Peyer's patch (tissue), 4 donors: Measurements from ENCODE around the gene NECAB3. TPM values are rescaled to one million over a fixed set of nuclear protein-coding genes. Genes with fewer than 3 reads are reported as not detected.
A peak's percentile ranks its signal among the peaks of the same experiment; 100 is the strongest.

ENCODE experiments used
- DNase-seq, 3 donors: peaks; one replicate each; pipeline ENCODE4 v3.0.0-alpha.2; 2017 to 2019
- H3K27ac ChIP-seq, 4 donors: fragments of 200-600 bp; sonication (generic); one replicate each; pipeline ENCODE4 v1.5.1; 2016 to 2019
- H3K27me3 ChIP-seq, 2 donors: fragments of 200-600 bp; sonication (generic); one replicate each; pipeline ENCODE4 v1.5.1; 2019
- H3K36me3 ChIP-seq, 3 donors: fragments of 200-600 bp; sonication (generic); one replicate each; pipeline ENCODE4 v1.5.1; 2016 to 2019
- H3K4me1 ChIP-seq, 4 donors: fragments of 200-600 bp; sonication (generic); one replicate each; pipeline ENCODE4 v1.5.1; 2016 to 2019
- H3K4me3 ChIP-seq, 4 donors: fragments of 200-600 bp; sonication (generic); 1 replicate in 3 of 4; 2 replicates in 1 of 4; pipeline ENCODE4 v1.5.1; 2016 to 2019; ENCODE audit warnings: mild to moderate bottlenecking in 1 of 4
- H3K9me3 ChIP-seq, 4 donors: fragments of 200-600 bp; sonication (generic); one replicate each; pipeline ENCODE4 v1.5.1; 2016 to 2019; ENCODE audit warnings: mild to moderate bottlenecking in 1 of 4
- POLR2A ChIP-seq, 2 donors: fragments of 450-650 bp; IDR thresholded peaks; one replicate each; pipeline ENCODE4 v1.5.1; 2017; ENCODE audit warnings: antibody characterized with exemption in 2 of 2, mild to moderate bottlenecking in 2 of 2, moderate library complexity in 2 of 2
- total RNA-seq, 4 donors: library from RNA; depleted of rRNA; stranded (reverse); fragments of >200 nt; gene quantifications; one replicate each; pipeline ENCODE4 v1.1.0, GENCODE V29; 2016
- TF ChIP-seq, protein P1 (sequence below), 6 experiments: fragments of 450-650 bp in 4 of 6; fragments of 200-600 bp in 2 of 6; sonication (generic) in 1 of 6; IDR thresholded peaks; one replicate each; pipeline ENCODE4 v1.5.1; 2017 to 2019; ENCODE audit warnings: antibody characterized with exemption in 6 of 6, mild to moderate bottlenecking in 3 of 6, moderate library complexity in 1 of 6

The NECAB3 gene
- total RNA-seq, 4 donors from 2014 or later, result 77.1 to 146 (median 110) TPM

DNA sequence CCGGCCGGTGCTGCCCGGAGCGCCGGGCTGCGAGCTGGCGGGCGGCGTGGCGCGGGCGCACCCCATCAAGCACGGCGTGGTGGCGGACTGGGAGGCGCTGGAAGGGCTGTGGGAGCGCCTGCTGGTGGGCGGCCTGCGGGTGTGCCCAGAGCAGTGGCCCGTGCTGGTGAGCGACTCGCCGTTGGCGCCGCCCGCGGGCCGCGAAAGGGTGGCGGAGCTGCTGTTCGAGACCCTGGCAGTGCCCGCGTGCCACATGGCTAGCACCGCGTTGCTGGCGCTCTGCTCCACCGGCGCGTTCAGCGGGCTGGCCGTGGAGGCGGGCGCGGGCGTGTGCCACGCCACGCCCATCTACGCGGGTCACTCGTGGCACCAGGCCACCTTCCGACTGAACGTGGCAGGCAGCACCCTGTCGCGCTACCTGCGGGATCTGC, 7.0 kb downstream of the NECAB3 start:
- H3K27ac ChIP-seq, result peak overlapping the region; percentile 84 to 95 (median 93)
- no peaks in the 10 kb centered on the region for H3K27me3 ChIP-seq
- TF ChIP-seq, protein P1, sequence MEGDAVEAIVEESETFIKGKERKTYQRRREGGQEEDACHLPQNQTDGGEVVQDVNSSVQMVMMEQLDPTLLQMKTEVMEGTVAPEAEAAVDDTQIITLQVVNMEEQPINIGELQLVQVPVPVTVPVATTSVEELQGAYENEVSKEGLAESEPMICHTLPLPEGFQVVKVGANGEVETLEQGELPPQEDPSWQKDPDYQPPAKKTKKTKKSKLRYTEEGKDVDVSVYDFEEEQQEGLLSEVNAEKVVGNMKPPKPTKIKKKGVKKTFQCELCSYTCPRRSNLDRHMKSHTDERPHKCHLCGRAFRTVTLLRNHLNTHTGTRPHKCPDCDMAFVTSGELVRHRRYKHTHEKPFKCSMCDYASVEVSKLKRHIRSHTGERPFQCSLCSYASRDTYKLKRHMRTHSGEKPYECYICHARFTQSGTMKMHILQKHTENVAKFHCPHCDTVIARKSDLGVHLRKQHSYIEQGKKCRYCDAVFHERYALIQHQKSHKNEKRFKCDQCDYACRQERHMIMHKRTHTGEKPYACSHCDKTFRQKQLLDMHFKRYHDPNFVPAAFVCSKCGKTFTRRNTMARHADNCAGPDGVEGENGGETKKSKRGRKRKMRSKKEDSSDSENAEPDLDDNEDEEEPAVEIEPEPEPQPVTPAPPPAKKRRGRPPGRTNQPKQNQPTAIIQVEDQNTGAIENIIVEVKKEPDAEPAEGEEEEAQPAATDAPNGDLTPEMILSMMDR (IDR thresholded peaks at IDR 0.05), result no peak
- no peak for TF ChIP-seq POLR2A (IDR thresholded peaks at IDR 0.05)
- peak overlapping the region; percentile 63 to 75 (median 66) for H3K4me3 ChIP-seq
- peak in 2 of 3 donors; percentile 81 to 84 for DNase-seq
- no peaks in the 10 kb centered on the region for H3K9me3 ChIP-seq
- H3K4me1 ChIP-seq, result peaks cover 0 to 44% (median 10%) of the 10 kb centered on the region in 4 donors
- H3K36me3 ChIP-seq, result peaks cover 0 to 12% (median 0%) of the 10 kb centered on the region in 3 donors

DNA sequence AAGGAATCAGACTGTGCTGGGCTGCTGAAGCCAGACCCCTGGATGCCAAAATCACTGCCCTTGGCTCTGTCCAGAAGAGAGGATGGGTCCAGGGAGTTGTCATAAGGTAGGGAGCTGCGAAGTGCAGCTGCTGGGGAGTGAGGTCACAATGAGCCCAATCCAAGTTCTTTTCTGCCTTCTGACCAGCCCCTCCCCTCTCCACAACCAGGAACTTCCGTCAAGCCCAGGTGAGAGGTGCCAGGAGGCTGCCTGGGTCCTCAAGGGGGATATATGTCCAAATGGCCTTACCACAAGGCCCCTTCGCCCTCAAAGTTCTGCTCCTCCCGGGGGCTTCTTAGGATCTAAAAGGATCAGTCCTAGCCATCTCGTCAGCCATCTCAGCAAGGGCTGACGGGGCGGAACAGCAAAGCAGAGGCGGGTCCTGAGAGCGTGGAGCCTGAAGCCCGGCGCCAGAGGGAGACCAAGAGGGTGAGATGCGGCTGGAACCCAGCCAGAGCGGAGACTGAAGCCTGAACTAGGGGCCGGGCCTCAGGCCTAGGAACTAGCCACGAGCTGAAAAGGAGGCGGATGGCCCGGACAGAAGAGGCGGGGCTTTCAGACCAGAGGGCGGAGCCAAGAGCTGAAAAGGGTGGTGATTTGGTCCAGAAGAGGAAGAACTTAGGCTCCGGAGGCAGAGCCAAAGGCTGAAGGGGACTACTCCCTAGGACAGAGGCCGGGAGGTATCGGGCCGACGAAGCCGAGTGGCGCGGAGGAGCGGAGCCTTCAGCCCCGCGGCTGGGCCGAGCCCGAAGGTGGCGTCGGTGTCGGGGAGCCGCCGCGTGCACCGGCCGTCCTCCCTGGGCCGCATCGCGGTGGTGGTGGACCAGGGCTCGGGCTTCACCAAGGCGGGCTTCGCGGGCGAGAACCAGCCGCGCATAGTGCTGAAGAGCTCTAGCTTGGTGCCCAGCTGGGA, 7.7 kb downstream of the NECAB3 start, which contains the start of gene ACTL10:
TSS of gene ACTL10 (plus strand) at position 651 of the 952 bp plus-strand sequence. CDS start 555 bp downstream, outside the sequence.
- DNase-seq, result peak; percentile 97 to 99 (median 98)
- Histone ChIP-seq H3K27me3 (no peaks in the 10 kb centered on the region), H3K27ac (peak within 1 kb of the TSS; percentile 84 to 95 (median 93)), H3K4me1 (peaks cover 0 to 40% (median 10%) of the 10 kb centered on the region in 4 donors), H3K9me3 (no peaks in the 10 kb centered on the region), H3K4me3 (peak within 1 kb of the TSS; percentile 63 to 75 (median 66)), H3K36me3 (peaks cover 0 to 12% (median 0%) of the 10 kb centered on the region in 3 donors)
- TF ChIP-seq, protein P1 (IDR thresholded peaks at IDR 0.05), result peak in 3 of 6 experiments; percentile 32 to 51 (median 48)
- TF ChIP-seq POLR2A (IDR thresholded peaks at IDR 0.05), result peak; percentile 87 to 96

DNA sequence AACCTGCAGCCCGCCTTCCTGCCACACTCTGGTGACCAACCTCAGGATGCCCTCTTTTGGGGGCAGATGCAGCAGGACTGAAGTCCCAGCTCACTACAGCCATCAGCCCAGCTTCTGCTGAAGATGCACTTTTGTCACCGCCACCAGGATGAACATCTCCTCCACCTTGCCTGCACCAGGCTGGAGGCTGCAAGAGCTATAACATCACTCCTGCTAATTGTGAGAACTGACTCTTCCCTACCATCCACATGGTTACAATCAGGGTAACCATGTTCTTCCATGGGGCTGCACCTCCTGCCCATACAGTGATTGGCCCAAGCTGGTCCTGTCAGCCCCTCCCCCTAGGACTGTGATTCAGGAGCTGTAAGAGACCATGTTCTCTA, 9.5 kb downstream of the NECAB3 start:
- Histone ChIP-seq H3K4me1 (peaks cover 0 to 40% (median 10%) of the 10 kb centered on the region in 4 donors), H3K9me3 (no peaks in the 10 kb centered on the region), H3K36me3 (peaks cover 0 to 15% (median 0%) of the 10 kb centered on the region in 3 donors), H3K27me3 (no peaks in the 10 kb centered on the region), H3K4me3 (no peak overlapping the region), H3K27ac (peak overlapping the region in 2 of 4 donors; percentile 90 to 93)
- DNase-seq, result no peak
- TF ChIP-seq, protein P1 (IDR thresholded peaks at IDR 0.05), result no peak
- no peak for TF ChIP-seq POLR2A (IDR thresholded peaks at IDR 0.05)

DNA sequence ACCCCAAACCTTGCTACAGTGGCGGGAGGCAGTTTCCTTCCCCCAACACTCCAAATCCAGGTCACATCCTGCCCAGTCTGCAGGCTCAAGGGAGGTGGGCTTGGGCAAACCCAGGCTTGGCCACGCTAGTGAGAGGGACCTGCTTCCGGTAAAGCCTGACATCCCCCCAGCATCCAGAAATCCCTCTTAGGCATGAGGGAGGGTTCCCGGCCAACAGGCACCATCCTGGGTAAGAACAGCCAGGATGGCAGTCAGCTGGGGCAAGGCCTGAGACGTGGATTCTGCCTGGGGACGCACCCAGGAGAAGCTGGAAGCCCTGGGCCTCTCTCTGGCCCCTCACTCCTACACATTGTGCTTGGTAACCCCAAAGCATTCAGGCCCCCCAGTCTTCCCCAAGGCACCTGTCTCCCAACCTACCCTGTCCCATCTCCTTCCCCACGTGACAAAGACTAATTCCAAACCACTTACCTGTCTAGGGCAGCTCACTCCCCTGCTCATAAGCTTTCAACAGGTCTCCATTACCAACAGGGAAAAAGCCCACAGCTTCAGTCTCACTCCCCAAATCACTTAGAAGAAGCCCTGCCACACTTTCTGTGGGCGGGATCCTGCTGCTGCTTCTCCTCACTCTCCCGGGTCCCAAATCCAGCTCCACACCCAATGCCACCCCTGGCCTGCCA, 10.0 kb downstream of the NECAB3 start:
- no peak for DNase-seq

More for the DNA sequence above, 10.0 kb downstream of the NECAB3 start:
- TF ChIP-seq POLR2A (IDR thresholded peaks at IDR 0.05), result no peak
- TF ChIP-seq, protein P1 (IDR thresholded peaks at IDR 0.05), result no peak
- Histone ChIP-seq H3K27me3 (no peaks in the 10 kb centered on the region), H3K36me3 (peaks cover 0 to 20% (median 0%) of the 10 kb centered on the region in 3 donors), H3K4me1 (peaks cover 0 to 40% (median 10%) of the 10 kb centered on the region in 4 donors), H3K9me3 (no peaks in the 10 kb centered on the region), H3K4me3 (peak overlapping the region; percentile 61 to 78 (median 72)), H3K27ac (peak overlapping the region; percentile 86 to 93 (median 91))
